ENCODE results near the gene MAP3K8. TPM values are rescaled to one million over a fixed set of nuclear protein-coding genes. Genes with fewer than 3 reads are reported as not detected.
"Not testable (repeated sequence)": the region's sequence is repeated elsewhere in the genome, so short reads cannot be mapped to it uniquely, and the experiment has no call there.

MAP3K8 gene
- polyA plus RNA-seq, 4 donors, result 6.1 to 11.6 (median 6.9) TPM

- DNase-seq (ENCODE audit: low read depth in 4 of 4, low spot score in 2 of 4), result no peak
Measured at GRCh38 chr10:30443049-30443448, 9.1 kb downstream of the MAP3K8 start.

DNA sequence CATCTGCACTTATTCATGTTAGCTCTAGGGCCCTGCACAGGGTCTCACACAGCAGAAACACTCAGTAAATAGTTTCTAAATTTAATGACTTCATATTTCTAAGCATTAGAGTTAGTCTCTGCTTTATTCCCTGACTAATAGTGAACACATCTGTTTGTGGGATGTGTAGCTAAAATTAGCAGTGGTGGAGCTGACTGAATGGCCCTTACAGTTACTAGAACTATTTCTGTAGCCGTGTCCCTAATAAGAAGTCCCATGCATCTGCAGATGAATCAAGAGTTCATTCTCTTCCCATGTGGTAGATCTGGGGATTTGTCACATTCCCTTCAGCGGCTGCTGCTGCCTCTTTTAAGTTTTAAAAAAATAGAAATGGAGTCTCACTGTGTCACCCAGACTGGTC is 11.7 kb downstream of the MAP3K8 start:
- DNase-seq (ENCODE audit: low read depth in 4 of 4, low spot score in 2 of 4), result no peak

- no peak for DNase-seq (ENCODE audit: low read depth in 4 of 4, low spot score in 2 of 4)
Measured at GRCh38 chr10:30447125-30447799, 13.3 kb downstream of the MAP3K8 start.

DNA sequence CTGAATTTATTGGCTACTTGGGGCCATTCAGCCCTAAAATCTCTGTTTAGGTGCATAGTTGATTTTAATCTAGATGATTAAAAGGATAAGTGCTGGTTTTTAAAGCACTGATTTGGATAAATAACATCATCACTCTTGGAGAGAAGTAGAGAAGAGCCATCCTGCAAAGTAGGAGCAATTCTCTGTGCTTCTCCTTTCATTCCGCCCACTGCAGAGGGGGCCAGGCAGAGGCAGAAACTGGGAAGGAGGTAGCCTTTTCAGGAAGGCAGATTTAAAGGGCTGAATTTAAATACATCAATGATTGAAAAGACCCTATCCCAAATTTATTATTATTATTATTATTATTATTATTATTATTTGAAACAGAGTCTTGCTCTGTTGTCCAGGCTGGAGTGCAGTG is 14.1 kb downstream of the MAP3K8 start:
- DNase-seq (ENCODE audit: low read depth in 4 of 4, low spot score in 2 of 4), result no peak

DNA sequence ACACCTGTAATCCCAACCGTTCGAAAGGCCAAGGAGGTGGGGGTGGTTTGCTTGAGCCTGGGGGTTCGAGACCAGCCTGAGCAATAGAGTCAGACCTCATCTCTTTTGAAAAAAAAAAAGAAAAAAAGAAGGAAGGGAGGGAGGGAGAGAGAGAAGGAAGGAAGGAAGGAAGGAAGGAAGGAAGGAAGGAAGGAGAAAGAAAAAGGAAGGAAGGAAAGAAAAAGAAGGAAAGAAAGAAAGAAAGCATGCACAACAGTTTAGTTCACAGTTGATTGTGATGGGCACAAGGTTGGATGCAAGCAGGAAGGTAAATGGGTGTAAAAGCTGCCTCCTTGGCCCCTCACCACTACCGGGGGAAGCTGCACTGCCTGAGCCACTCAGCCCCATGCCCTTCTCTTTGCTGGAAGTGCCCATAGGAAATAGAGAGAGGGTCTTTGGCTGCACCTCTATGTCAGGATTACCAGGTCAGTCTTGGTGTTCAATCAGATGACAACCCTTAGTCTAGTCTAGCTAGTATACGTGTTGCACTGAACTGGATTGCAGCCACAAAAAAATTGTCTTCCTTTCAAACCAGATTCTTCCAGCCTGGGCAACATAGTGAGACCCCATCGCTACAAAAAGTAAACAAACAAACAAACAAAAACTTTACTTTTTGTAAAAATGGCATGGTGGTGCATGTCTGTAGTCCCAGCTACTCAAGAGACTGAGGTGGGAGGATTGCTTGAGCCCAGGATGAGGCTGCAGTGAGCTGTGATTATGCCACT is 20.0 kb downstream of the MAP3K8 start:
- no peak for DNase-seq (ENCODE audit: low read depth in 4 of 4, low spot score in 2 of 4)

- DNase-seq (ENCODE audit: low read depth in 4 of 4, low spot score in 2 of 4), result no peak
Measured at GRCh38 chr10:30454744-30455510, 20.9 kb downstream of the MAP3K8 start.

- no peak for DNase-seq (ENCODE audit: low read depth in 4 of 4, low spot score in 2 of 4)
Measured at GRCh38 chr10:30455816-30456215, 21.8 kb downstream of the MAP3K8 start.

DNA sequence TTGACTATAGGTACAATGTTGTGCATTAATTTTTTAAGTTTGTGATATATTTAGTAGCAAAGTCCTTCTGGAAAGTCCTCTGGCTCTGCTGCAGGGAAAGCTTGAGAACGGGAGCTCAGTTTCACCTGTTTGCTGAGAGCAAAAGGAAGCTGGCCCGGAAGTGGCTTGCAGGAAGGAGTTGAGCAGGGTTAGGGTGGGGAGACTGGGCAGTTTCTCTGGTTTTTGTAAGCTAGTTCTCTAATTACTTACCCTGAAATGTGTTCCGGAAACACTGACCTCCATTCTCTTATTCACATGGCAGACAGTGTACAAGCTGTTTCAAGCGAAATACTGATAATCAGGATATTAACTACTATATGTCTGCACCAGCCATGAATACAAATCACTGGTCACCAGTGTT is 22.3 kb downstream of the MAP3K8 start:
- no peak for DNase-seq (ENCODE audit: low read depth in 4 of 4, low spot score in 2 of 4)

GRCh38 chr10:30459283-30459682 is 25.3 kb downstream of the MAP3K8 start:
- no peak for DNase-seq (ENCODE audit: low read depth in 4 of 4, low spot score in 2 of 4)

DNA sequence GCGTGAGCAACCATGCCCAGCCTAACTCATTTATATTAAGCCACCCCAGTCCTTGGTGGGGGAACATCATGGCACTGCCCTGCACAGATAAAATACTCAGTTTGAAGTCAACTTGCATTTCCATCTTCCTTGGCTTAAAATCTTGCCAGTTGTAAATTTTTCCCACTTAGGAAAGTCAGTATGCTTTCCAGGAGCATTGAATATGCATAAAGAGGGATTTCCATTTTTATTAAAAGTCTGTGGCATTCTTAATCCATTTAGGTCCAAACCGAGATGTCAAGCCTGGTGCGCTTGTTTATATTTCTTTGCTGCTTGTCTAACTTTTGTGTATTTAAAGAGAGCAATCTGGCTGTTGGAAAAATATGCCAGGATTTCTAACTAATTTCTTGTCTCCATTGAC is 26.1 kb downstream of the MAP3K8 start:
- DNase-seq (ENCODE audit: low read depth in 4 of 4, low spot score in 2 of 4), result no peak

- no peak for DNase-seq (ENCODE audit: low read depth in 4 of 4, low spot score in 2 of 4)
Measured at GRCh38 chr10:30462513-30462912, 28.5 kb downstream of the MAP3K8 start.

GRCh38 chr10:30463944-30464451 is 30.0 kb downstream of the MAP3K8 start:
- no peak for DNase-seq (ENCODE audit: low read depth in 4 of 4, low spot score in 2 of 4)

DNA sequence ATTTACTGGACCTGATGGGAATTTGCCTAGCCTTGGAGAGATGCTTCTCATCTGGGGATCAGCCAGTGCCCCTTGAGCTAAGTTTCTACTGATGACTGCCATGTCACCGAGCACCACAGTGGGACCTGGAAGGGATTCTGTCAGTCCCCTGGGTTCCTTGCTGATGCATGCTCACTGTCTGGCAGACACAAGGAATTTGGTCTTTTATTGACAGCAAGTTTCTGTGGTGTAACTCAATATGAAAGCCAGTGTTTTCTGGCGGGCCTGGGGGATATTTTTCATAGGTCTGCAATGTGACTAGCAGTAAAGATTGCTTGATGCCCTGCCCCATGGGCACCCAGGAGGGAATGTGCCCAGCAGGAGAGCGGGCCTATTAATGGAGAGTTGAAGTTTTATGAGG is 30.7 kb downstream of the MAP3K8 start:
- no peak for DNase-seq (ENCODE audit: low read depth in 4 of 4, low spot score in 2 of 4)

GRCh38 chr10:30466445-30466844 is 32.5 kb downstream of the MAP3K8 start:
- no peak for DNase-seq (ENCODE audit: low read depth in 4 of 4, low spot score in 2 of 4)

DNA sequence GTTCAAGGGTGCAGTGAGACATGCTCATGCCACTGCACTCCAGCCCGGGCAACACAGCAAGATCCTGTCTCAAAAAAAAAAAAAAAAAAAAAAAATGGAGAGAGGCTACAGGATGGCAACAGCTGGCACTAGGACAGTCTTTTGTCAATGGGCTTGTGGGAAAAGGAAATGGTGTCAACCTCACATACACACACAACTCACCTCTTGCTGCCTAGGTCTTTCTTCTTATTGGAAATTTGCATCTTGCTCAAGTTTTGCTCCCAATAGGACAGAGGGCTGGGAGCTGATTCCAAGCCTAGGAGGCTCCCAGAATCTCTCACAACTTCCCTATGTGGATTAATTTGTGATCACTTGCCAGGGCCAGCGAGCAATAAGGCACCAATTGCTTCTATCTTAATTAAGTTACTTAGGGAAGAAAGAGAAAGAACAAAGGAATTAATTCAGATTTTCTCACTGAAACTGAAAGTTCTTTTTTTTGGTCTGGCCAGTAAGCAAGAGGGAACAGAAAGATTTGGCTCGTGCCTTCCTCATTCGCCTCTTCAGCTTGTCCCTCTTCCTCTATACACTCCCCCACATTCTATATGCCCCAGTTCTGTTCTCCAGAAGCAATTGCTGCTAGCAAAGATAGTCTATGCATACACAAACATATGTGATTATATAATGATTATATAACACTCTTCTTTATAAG is 33.8 kb downstream of the MAP3K8 start:
- no peak for DNase-seq (ENCODE audit: low read depth in 4 of 4, low spot score in 2 of 4)

- DNase-seq (ENCODE audit: low read depth in 4 of 4, low spot score in 2 of 4), result no peak
Measured at GRCh38 chr10:30472414-30473155, 38.6 kb downstream of the MAP3K8 start.

DNA sequence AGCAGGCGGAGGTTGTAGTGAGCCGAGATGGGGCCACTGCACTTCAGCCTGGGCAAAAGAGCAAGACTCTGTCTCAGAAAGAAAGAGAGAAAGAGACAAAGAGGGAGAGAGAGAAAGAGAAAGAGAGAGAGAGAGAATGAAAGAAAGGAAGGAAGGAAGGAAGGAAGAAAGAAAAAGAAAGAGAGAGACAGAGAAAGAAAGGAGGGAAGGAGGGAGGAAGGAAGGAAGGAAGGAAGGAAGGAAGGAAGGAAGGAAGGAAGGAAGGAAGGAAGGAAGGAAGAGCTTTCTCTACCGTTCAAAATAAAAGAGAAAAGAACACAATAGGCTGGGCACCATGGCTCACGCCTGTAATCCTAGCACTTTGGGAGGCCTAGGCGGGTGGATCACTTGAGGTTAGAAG is 41.5 kb downstream of the MAP3K8 start:
- not testable (repeated sequence) for DNase-seq (ENCODE audit: low read depth in 4 of 4, low spot score in 2 of 4)

- no peak for DNase-seq (ENCODE audit: low read depth in 4 of 4, low spot score in 2 of 4)
Measured at GRCh38 chr10:30476511-30477155, 42.6 kb downstream of the MAP3K8 start.

- DNase-seq (ENCODE audit: low read depth in 4 of 4, low spot score in 2 of 4), result not testable (repeated sequence)
Measured at GRCh38 chr10:30479513-30479912, 45.5 kb downstream of the MAP3K8 start.

- DNase-seq (ENCODE audit: low read depth in 4 of 4, low spot score in 2 of 4), result no peak
Measured at GRCh38 chr10:30481603-30482002, 47.6 kb downstream of the MAP3K8 start.
